Keratinocyte (primary cell): ENCODE data around the gene DEPDC4. TPM values are rescaled to one million over a fixed set of nuclear protein-coding genes. Genes with fewer than 3 reads are reported as not detected.

Experiments
- DNase-seq: peaks from one replicate; pipeline ENCODE4 v3.0.0-alpha.2; 2011; ENCODE audit warnings: low read depth, missing footprints, low spot score
- FAIRE-seq: peaks from 2 replicates; lab custom pipeline; 2011; peaks lifted over from hg19 to GRCh38; lab: Jason Lieb, UNC
- H2AFZ ChIP-seq: 2 replicates; pipeline ENCODE4 v1.6.0; 2012; ENCODE audit warnings: low read length, control low read depth, inconsistent platforms; ENCODE audit not compliant: control insufficient read depth
- H3K27ac ChIP-seq: 2 replicates; pipeline ENCODE4 v1.5.1; 2011; ENCODE audit warnings: low read length; ENCODE audit not compliant: control insufficient read depth, insufficient read depth
- H3K27me3 ChIP-seq: 3 replicates; pipeline ENCODE4 v1.6.0; 2011; ENCODE audit warnings: low read length; ENCODE audit not compliant: control insufficient read depth, insufficient read depth; ENCODE audit errors: extremely low read depth
- H3K36me3 ChIP-seq, 2 experiments: 2 replicates in 1 of 2; 3 replicates in 1 of 2; pipeline ENCODE4 v1.5.1; 2011; ENCODE audit warnings: low read length in 2 of 2, mild to moderate bottlenecking in 1 of 2; ENCODE audit not compliant: control insufficient read depth in 2 of 2, insufficient read depth in 2 of 2; ENCODE audit errors: extremely low read depth in 1 of 2
- H3K4me1 ChIP-seq: 3 replicates; pipeline ENCODE4 v1.5.1; 2011; ENCODE audit warnings: low read length; ENCODE audit not compliant: control insufficient read depth, insufficient read depth; ENCODE audit errors: extremely low read depth
- H3K4me2 ChIP-seq: 3 replicates; pipeline ENCODE4 v1.6.0; 2011; ENCODE audit warnings: low read depth, low read length; ENCODE audit not compliant: control insufficient read depth, insufficient read depth; ENCODE audit errors: extremely low read depth
- H3K4me3 ChIP-seq, 3 experiments: fragments of 200-600 bp in 1 of 3; sonication (generic) in 1 of 3; 2 replicates in 2 of 3; 3 replicates in 1 of 3; pipeline ENCODE4 v1.5.1; 2011 to 2016; ENCODE audit warnings: low read length in 3 of 3, mild to moderate bottlenecking in 3 of 3, control low read depth in 2 of 3, inconsistent platforms in 1 of 3, low read depth in 1 of 3, mixed read lengths in 1 of 3, mixed run types in 1 of 3, moderate library complexity in 1 of 3; ENCODE audit not compliant: control insufficient read depth in 2 of 3, insufficient read depth in 2 of 3; ENCODE audit errors: extremely low read depth in 1 of 3
- H3K79me2 ChIP-seq: 2 replicates; pipeline ENCODE4 v1.6.0; 2012; ENCODE audit warnings: low read length; ENCODE audit not compliant: control insufficient read depth, insufficient read depth
- H3K9ac ChIP-seq: 3 replicates; pipeline ENCODE4 v1.6.0; 2011; ENCODE audit warnings: low read length; ENCODE audit not compliant: control insufficient read depth, insufficient read depth; ENCODE audit errors: extremely low read depth
- H3K9me1 ChIP-seq: 3 replicates; pipeline ENCODE4 v1.6.0; 2011; ENCODE audit warnings: low read length; ENCODE audit not compliant: control insufficient read depth, insufficient read depth; ENCODE audit errors: extremely low read depth
- H3K9me3 ChIP-seq: 2 replicates; pipeline ENCODE4 v1.5.1; 2012; ENCODE audit warnings: low read depth, low read length; ENCODE audit not compliant: control insufficient read depth
- H4K20me1 ChIP-seq: 3 replicates; pipeline ENCODE4 v1.6.0; 2011; ENCODE audit warnings: low read length; ENCODE audit not compliant: control insufficient read depth, insufficient read depth; ENCODE audit errors: extremely low read depth
- EZH2 ChIP-seq: IDR thresholded peaks from one replicate; pipeline ENCODE4 v1.6.1; 2012; ENCODE audit warnings: inconsistent platforms, mild to moderate bottlenecking, low read length, moderate library complexity
- dilution Hi-C: fragments of 300-500 bp; cut with MboI; formaldehyde crosslinking; loops from one replicate; pipeline ENCODE4 v1.7.0; 2020; ENCODE audit warnings: low sequenced_read_pairs; ENCODE audit not compliant: extremely low pct_ligation_motif_present
- polyA plus RNA-seq, 5 experiments: library from polyadenylated mRNA; depleted of rRNA in 3 of 5; stranded (reverse) in 3 of 5; stranded (forward) in 1 of 5; unstranded in 1 of 5; fragments of >200 nt; gene quantifications; 1 replicate in 1 of 5; 2 replicates in 3 of 5; 3 replicates in 1 of 5; pipeline versions ENCODE4 v1.2.1 to v1.2.3, GENCODE V29; 2011 to 2012; ENCODE audit warnings: missing spikeins in 2 of 5, low read depth in 1 of 5, low replicate concordance in 1 of 5
- TF ChIP-seq, protein P1 (sequence below), 3 experiments: IDR thresholded peaks in 1 of 3; conservative IDR thresholded peaks in 1 of 3; optimal IDR thresholded peaks in 1 of 3; 2 replicates in 2 of 3; 3 replicates in 1 of 3; pipeline versions ENCODE3 to v1.5.1; 2011; ENCODE audit warnings: low read length in 3 of 3, mild to moderate bottlenecking in 3 of 3, moderate library complexity in 2 of 3, control low read depth in 1 of 3, inconsistent platforms in 1 of 3; ENCODE audit not compliant: insufficient read depth in 2 of 3; ENCODE audit errors: extremely low read depth in 1 of 3

Gene DEPDC4
- polyA plus RNA-seq, 1 donor (not counting 4 experiments of a cell fraction or from before 2014, with no cell fraction given) = 2.4 TPM

DNA sequence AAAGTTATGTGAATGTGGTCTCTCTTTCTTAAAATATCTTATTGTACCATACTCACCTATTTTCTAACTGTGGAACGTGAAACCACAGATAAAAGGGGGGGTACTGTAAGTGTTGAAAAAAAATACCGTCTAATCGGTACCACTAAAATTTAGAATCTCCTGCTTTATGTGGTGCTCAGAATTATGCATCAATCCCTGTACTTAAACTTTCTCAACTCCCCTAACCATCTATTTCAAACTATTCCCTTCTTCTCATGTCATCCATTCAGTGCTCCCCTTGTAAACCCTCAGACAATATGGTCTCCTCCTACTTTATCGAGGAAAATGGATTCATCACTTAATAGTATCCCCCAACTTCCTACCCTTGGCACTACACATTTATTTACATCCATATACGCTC lies 23.7 kb downstream of the DEPDC4 start:
- FAIRE-seq = no peak
- Histone ChIP-seq H3K9ac (no peak overlapping the region), H3K4me3 (no peak overlapping the region), H3K4me2 (no peak overlapping the region), H3K27me3 (no peaks in the 10 kb centered on the region), H3K9me1 (no peaks in the 10 kb centered on the region), H3K4me1 (no peaks in the 10 kb centered on the region), H4K20me1 (no peaks in the 10 kb centered on the region), H3K9me3 (no peaks in the 10 kb centered on the region), H3K36me3 (no peaks in the 10 kb centered on the region), H3K27ac (no peak overlapping the region), H2AFZ (no peak overlapping the region), H3K79me2 (no peaks in the 10 kb centered on the region)
- no peak for DNase-seq
- TF ChIP-seq EZH2 = no peak
- TF ChIP-seq, protein P1, sequence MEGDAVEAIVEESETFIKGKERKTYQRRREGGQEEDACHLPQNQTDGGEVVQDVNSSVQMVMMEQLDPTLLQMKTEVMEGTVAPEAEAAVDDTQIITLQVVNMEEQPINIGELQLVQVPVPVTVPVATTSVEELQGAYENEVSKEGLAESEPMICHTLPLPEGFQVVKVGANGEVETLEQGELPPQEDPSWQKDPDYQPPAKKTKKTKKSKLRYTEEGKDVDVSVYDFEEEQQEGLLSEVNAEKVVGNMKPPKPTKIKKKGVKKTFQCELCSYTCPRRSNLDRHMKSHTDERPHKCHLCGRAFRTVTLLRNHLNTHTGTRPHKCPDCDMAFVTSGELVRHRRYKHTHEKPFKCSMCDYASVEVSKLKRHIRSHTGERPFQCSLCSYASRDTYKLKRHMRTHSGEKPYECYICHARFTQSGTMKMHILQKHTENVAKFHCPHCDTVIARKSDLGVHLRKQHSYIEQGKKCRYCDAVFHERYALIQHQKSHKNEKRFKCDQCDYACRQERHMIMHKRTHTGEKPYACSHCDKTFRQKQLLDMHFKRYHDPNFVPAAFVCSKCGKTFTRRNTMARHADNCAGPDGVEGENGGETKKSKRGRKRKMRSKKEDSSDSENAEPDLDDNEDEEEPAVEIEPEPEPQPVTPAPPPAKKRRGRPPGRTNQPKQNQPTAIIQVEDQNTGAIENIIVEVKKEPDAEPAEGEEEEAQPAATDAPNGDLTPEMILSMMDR (optimal IDR thresholded peaks at IDR 0.05 in 1 of 3, IDR thresholded peaks at IDR 0.05 in 1 of 3, conservative IDR thresholded peaks at IDR 0.05 in 1 of 3; ENCODE audit: extremely low read depth in 1 of 3, insufficient read depth in 2 of 3, low read length in 3 of 3) = no peak
- dilution Hi-C loops = no loop called here

DNA sequence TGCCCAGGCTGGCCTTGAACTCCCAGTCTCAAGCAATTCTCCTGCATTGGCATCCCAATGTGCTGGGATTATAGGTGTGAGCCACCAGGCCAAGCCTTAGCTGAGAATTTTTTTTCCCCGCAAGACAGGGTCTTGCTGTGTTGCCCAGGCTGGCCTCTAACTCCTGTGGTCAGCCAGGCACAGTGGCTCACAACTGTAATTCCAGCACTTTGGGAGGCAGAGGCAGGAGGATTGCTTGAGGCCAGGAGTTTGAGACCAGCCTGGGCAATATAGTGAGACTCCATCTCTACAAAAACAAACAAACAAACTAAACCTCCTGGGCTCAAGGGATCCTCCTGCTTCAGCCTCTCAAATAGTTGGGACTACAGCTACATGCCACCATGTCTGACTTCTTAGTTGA lies 27.3 kb downstream of the DEPDC4 start:
- DNase-seq (no peak), FAIRE-seq (no peak)
- H3K9me3 ChIP-seq = no peaks in the 10 kb centered on the region
- H3K9ac ChIP-seq = no peak overlapping the region
- H3K9me1 ChIP-seq = no peaks in the 10 kb centered on the region
- H2AFZ ChIP-seq = no peak overlapping the region
- TF ChIP-seq EZH2 = no peak
- TF ChIP-seq, protein P1 (optimal IDR thresholded peaks at IDR 0.05 in 1 of 3, IDR thresholded peaks at IDR 0.05 in 1 of 3, conservative IDR thresholded peaks at IDR 0.05 in 1 of 3; ENCODE audit: extremely low read depth in 1 of 3, insufficient read depth in 2 of 3, low read length in 3 of 3) = no peak
- H3K4me1 ChIP-seq = no peaks in the 10 kb centered on the region
- H4K20me1 ChIP-seq = no peaks in the 10 kb centered on the region
- no peak overlapping the region for H3K4me2 ChIP-seq
- no peaks in the 10 kb centered on the region for H3K79me2 ChIP-seq
- dilution Hi-C loops = no loop called here
- no peaks in the 10 kb centered on the region for H3K27me3 ChIP-seq
- H3K27ac ChIP-seq = no peak overlapping the region
- no peaks in the 10 kb centered on the region for H3K36me3 ChIP-seq
- H3K4me3 ChIP-seq = no peak overlapping the region
